GM19351 (cell line): ENCODE data around the gene CYP27A1.
"Not testable (repeated sequence)": the region's sequence is repeated elsewhere in the genome, so short reads cannot be mapped to it uniquely, and the experiment has no call there.

Experiments used
- ATAC-seq: cut with Tn5 transposase; IDR thresholded peaks from one replicate; pipeline ENCODE4 v1.9.1; 2021; ENCODE audit warnings: mild to moderate bottlenecking, moderate library complexity; ENCODE audit not compliant: unreplicated experiment

Gene CYP27A1

GRCh38 chr2:218830526-218831306 is 48.8 kb downstream of the CYP27A1 start:
- no peak for ATAC-seq

GRCh38 chr2:218831378-218831990 is 49.5 kb downstream of the CYP27A1 start, which contains the start of gene PRKAG3:
Gene PRKAG3 (minus strand): TSS chr2:218831803.
- no peak for ATAC-seq

- no peak for ATAC-seq
Observed at GRCh38 chr2:218832081-218832480, 50.1 kb downstream of the CYP27A1 start.

GRCh38 chr2:218832520-218832919 is 50.6 kb downstream of the CYP27A1 start:
- ATAC-seq, result no peak

- no peak for ATAC-seq
Observed at GRCh38 chr2:218833023-218833609, 51.2 kb downstream of the CYP27A1 start.

GRCh38 chr2:218834685-218835084 is 52.7 kb downstream of the CYP27A1 start:
- ATAC-seq, result no peak

GRCh38 chr2:218837495-218837894 is 55.5 kb downstream of the CYP27A1 start:
- ATAC-seq, result no peak

- no peak for ATAC-seq
Observed at GRCh38 chr2:218839430-218839829, 57.5 kb downstream of the CYP27A1 start.

- ATAC-seq, result no peak
Observed at GRCh38 chr2:218839888-218840287, 57.9 kb downstream of the CYP27A1 start.

GRCh38 chr2:218844334-218844733 is 62.4 kb downstream of the CYP27A1 start:
- ATAC-seq, result not testable (repeated sequence)

GRCh38 chr2:218846963-218847362 is 65.0 kb downstream of the CYP27A1 start:
- ATAC-seq, result not testable (repeated sequence)

GRCh38 chr2:218849721-218850120 is 67.8 kb downstream of the CYP27A1 start:
- no peak for ATAC-seq

- no peak for ATAC-seq
Observed at GRCh38 chr2:218850796-218851195, 68.8 kb downstream of the CYP27A1 start.

- no peak for ATAC-seq
Observed at GRCh38 chr2:218851286-218851685, 69.3 kb downstream of the CYP27A1 start.

GRCh38 chr2:218852911-218853667 is 71.1 kb downstream of the CYP27A1 start:
- ATAC-seq, result no peak

GRCh38 chr2:218853766-218854165 is 71.8 kb downstream of the CYP27A1 start:
- no peak for ATAC-seq

- no peak for ATAC-seq
Observed at GRCh38 chr2:218854860-218855259, 72.9 kb downstream of the CYP27A1 start.

GRCh38 chr2:218855305-218856166 is 73.6 kb downstream of the CYP27A1 start:
- ATAC-seq, result no peak

GRCh38 chr2:218856167-218856895 is 74.4 kb downstream of the CYP27A1 start:
- no peak for ATAC-seq

GRCh38 chr2:218856896-218857243 is 74.9 kb downstream of the CYP27A1 start:
- no peak for ATAC-seq
